DOHH2 (cell line): ENCODE data around the gene PKP4.

ENCODE experiments used
- CTCF ChIP-seq: fragments of 200-600 bp; sonication (generic); IDR thresholded peaks from one replicate; pipeline ENCODE4 v1.5.1; 2014; ENCODE audit warnings: antibody characterized with exemption, mild to moderate bottlenecking, low read depth, low read length; ENCODE audit not compliant: poor library complexity, severe bottlenecking
- EZH2phosphoT487 ChIP-seq: fragments of 200-600 bp; sonication (generic); IDR thresholded peaks from 2 replicates; pipeline ENCODE4 v1.6.1; 2017; ENCODE audit warnings: borderline replicate concordance, mild to moderate bottlenecking, antibody characterized with exemption, low read length, moderate library complexity, mixed read lengths

- TF ChIP-seq CTCF (no peak), EZH2phosphoT487 (no peak)
These were observed 266.6 kb downstream of the PKP4 start for GRCh38 chr2:158723181-158723838.
